GF-D8 (cell line): ENCODE results near the gene TMEM52B.
"Not testable (repeated sequence)": the region's sequence is repeated elsewhere in the genome, so short reads cannot be mapped to it uniquely, and the experiment has no call there.

Source experiments
- DNase-seq: peaks from one replicate; lab custom pipeline; 2025; lab: John Stamatoyannopoulos, UW

The TMEM52B gene

DNA sequence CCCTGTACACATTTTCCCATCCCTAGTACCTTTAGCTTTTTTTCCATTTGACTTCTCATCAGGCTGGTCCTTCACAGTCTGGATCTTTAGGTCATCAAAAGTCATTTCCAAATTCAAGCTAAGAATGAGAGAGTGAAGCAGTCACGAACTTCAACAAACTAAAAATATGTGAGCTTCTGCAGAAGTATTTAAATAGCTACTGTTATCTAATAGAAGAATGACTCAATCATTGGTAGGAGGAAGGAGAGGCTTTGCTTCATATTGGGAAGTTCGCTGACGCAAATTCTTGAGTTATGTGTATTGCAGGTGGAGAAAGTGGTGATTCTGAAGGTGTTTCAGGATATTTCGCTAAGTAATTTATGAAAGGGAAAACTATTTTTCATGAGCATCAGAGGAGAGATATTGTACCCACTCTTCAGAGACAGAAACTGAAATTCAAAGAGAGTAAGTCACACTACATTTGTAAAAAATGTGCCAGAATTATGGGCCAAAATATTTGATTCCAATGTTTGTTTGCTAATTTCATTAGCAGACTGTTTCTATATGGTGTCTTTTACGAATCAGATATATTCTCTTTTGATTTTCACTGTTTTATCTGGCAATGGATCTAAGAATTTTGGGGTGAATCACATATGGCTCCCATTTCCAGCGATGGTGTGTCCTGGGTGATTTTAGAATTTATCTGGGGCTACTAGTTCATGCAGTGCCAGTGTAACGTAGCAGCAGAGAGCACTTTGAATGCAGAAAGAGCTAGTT is 6.7 kb upstream of the TMEM52B start, which contains the start of gene OLR1:
OLR1 (minus strand) TSS at position 160 of the 756 bp plus-strand sequence; CDS start at position 105, 55 bp downstream.
- no peak for DNase-seq

DNA sequence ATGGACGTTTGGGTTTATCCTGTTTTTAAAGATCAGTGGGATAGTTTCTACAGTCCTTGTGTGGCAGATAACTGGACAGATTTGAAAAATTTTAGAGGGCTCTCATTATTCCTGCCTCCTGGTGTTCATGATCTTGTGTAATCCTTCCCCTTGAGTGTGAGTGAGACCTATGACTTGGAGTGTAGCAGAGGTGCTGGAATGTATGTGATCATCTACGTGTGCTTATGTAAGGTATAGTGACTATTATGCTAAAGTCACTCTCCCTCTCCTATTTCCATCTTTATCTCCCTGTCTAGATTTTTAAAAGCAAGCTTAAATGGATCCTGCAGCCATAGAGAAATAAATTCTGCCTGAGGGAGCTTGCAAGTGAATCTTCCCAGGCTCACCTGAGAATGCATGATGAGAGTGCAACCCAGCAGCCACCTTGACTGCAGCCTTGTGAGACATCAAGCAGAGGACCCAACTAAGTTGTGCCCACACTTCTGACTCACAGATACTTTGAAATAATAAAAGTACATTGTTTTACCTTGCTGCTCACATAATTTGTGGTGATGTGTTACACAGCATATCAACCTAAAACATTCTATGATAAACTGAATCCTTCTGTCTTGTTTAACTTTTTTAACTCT is 3.7 kb upstream of the TMEM52B start:
- DNase-seq = no peak

DNA sequence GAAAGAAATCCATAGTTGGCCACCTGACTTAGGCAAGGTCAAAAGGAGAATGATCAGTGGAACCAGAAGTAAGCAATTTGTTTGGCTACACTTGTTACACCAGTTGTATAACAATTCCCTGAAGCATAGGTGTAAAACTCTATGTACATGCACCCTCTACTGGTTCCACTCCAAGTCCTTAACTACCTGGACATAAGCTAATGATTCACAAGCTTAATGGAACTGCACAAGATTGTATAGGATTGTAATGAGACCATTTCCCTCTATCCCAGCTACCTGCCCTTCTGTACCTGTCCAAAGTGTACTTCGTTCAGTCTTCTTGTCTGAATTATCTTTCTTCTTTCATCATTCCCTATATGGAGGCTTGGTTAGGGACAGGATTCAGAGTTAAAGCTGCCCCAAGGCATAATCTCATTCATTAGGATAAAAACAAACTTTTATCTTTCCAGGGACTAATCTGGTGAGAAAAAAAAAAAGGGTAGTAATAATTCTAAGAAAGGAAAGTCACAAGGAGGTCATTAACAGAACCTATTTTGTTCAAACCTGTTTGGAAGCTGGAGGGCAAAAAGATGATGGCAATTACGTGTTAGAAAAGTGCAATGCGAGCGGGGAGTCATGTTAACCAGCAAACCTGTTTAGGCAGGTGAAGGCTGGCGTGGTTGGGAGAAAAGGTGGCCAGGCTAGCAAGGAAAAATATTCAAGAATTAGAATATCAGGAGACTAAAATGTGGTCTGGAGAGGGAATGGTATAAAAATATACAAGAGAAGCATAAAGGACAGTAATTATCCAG is 2.8 kb upstream of the TMEM52B start:
- no peak for DNase-seq

DNA sequence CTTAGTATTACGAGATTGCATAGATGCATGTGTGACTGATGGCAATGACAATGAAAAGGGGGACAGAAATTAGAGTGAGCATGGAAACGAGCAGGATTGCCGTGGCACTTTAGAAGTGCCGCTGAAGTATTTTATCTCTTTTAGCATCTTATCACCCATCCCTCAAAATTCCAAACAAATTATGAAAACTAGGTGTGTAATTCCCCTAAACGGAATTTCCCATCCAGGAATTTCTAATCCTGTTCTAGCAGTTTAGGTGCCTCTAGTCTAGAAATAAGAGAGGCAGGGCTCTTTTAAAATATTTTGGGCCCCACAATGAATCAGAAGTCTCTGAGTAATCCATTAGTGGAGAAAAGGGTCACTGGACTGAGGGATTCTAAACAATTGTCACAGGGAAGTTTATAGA is 947 bp downstream of the TMEM52B start:
- DNase-seq = no peak

DNA sequence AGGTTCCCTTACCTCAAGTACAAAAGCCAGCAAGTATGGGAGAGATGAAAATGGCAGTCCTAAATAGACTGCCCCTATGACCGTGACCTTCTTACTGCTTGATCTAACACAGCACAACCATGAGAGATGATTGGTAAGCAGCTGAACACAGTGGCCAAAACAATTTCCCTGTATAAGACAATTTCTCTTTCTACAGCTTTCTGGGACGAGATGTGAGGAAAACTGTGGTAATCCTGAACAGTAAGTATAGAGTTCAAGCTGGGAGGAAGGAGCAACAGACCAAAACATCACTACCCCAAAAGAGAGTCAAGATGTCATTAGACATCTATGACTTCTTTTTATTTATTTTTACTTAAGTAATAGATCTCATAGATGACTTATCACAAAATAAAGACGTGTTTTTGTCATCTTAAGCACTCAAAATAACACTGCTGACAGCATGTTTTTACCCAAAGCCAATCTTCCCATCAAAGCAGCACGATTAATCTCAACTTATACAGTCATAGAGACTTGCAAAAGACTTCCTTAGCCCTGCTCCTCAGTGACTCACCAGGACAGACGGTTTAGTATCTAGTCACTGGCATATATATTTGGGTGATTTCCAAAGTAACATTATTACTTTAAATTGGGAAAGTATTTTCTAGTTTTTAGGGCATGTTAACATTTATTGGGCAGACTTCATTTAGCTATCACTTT is 3.7 kb downstream of the TMEM52B start:
- DNase-seq = no peak

DNA sequence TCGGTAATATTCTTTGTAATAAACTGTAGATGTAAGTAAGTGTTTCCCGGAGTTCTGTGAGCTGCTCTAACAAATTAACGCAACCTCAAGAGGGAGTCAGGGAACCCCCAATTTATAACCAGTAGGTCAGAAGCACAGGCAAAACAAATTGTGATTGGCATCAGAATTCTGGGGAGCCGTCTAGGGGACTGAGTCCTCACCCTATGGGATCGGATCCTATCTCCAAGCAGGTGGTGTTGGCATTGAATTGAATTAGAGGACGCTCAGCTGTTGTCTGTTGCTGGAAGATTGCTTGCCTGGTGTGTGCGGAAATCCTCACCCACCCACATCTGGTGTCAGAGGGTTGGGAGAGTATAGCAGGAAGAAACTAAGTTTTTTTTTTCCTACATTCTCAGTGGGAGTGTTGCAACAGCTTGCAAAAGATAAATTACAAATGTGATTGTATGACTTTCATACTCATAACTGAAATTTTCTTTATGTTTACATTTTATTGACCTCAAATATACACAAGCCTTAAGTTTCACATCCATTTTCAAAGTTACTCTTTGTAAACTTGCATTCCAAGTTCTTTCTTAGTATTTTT is 5.5 kb downstream of the TMEM52B start:
- peak; percentile 3 for DNase-seq

DNA sequence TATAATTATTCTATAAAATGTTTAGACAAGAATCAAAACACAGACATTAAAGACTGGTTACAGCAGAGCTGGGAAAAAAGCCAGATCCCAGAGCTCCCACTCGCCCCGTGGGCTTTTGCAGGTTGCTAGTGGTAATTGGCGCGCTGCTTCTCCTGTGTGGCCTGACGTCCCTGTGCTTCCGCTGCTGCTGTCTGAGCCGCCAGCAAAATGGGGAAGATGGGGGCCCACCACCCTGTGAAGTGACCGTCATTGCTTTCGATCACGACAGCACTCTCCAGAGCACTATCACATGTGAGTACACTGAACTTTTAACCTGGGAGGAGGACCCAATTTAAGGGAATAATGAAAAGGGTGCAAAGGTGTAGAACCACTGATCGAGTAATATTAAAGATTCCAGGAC is 7.5 kb downstream of the TMEM52B start:
- DNase-seq = no peak

DNA sequence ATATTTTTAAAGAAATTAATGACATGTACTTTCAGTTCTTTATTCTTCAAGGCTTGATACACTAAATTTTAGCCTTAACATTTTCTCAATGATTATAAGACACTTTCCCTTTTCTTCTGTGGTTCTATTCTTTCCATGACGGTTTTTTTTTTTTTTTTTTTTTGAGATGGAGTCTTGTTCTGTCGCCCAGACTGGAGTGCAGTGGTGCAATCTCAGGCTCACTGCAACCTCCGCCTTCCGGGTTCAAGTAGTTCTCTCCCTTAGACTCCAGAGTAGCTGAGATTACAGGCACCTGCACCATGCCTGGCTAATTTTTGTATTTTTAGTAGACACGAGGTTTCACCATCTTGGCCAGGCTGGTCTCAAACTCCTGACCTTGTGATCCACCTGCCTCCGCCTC is 8.1 kb downstream of the TMEM52B start:
- not testable (repeated sequence) for DNase-seq

DNA sequence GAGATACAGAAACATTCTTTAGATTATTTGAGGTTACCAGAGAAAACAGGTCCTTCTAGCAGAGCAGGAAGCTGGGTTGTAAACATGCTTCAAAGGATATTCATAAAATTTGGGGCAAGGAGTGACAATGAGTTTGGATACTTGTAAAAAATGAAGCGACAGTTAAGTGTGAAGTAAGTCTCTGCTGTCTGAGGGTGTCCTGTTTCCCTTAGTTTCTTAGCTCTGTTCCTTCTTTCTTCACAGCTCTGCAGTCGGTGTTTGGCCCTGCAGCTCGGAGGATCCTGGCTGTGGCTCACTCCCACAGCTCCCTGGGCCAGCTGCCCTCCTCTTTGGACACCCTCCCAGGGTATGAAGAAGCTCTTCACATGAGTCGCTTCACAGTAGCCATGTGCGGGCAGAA is 10.8 kb downstream of the TMEM52B start:
- no peak for DNase-seq

DNA sequence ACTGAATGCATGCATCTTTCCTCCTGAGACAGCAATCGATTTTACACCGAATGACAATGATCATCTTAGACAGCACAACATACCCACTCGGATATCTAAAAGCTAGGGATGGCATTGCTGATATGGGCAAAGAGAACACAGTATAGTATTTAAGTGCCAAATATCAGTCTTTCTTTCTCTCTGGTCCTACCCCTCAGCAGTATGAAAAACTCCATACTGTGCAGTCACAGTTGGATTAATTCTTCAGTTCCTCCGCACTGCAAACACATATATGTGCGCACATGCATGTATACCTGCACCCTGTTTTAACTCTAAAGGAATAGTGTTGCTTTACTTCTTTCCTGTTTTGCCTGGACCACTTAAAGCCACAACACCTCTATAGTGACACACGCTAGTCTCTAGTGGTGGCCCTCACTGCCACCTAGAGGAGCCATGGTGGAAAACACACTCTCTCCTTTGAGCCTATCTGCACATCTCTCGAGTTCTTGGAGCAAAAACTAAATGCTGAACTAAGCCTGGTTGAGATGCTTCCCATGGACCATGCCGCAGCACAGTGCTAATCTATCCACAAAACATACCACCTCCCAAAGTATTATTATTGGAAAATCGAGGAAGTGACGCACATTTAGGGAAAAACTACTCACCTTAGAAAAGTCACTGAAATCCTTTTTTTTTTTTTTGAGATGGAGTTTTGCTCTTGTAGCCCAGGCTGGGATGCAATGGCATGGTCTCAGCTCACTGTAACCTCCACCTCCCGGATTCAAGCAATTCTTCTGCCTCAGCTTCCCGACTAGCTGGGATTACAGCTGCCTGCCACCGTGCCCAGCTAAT is 11.9 kb downstream of the TMEM52B start:
- no peak for DNase-seq

DNA sequence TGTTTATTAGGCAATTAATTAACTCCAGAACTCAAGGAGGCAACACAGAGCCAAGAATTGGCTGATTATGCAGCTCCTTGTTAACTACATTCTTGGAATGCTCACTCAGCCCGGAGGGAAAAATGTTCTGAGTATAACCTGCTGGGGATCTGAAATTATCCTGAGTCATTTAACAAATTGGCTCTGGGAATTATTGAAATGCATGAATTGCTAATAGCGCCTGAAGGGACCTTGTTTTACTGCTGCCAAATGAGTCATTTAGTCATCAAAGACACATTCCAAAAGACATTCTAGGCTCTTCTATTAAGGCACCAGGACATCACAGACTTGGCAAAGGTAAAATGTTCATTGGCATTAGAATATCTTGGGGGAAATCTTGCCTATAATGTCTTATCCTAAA is 13.0 kb downstream of the TMEM52B start:
- DNase-seq = no peak

DNA sequence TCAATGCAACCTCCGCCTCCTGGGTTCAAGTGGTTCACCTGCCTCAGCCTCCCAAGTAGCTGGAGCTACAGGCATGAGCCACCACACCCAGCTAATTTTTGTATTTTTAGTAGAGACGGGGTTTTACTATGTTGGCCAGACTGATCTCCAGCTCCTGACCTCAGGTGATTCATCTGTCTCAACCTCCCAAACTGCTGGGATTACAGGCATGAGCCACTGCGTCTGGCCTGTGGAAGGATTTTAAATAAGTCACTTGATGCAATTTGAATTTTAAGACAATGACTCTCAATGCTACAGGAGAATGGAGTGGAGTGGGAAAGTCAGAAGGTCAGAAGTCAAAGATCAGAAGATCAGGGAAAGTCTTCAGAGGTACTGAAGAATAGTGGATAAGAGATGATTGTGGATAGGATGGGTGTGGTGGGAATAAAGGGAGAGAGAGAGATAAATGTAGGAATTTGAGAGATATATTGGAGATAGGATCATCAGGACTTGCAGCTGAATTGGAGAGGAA is 15.4 kb downstream of the TMEM52B start:
- DNase-seq = no peak

DNA sequence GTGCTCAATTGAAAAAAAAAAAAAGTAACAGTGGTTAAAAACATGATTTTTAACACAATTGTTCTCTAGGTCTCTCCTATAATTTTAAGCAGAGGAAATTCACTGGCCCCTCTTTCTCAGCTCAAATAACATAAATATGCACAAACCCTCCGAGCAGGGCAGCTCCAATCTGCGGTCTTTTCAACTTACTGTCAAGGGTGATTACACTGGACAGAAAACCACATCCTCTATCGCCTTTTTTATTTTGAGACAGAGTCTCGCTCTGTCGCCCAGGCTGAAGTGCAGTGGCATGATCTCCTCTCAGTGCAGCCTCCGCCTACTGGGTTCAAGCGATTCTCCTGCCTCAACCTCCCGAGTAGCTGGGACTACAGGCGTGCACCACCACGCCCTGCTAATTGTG is 17.4 kb downstream of the TMEM52B start:
- peak; percentile 0 for DNase-seq

DNA sequence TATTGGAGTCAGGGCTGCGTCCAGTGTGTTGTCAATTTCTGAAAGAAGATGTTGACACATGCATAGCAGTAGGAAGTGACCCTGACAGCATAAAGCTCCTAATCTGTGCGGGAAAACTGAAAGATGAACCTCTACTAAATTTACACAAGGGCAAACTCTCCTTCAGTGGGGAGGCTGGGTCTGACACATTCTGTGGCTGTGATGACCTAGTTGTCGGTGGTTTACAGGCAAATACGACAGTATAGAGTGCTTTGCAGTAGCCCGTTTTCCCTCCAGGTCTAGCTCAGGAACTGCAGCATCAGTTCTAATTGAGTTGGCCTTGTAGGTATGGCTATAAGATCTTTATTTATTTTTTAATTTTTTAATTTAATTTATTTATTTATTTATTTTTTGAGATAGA is 19.0 kb downstream of the TMEM52B start:
- no peak for DNase-seq

DNA sequence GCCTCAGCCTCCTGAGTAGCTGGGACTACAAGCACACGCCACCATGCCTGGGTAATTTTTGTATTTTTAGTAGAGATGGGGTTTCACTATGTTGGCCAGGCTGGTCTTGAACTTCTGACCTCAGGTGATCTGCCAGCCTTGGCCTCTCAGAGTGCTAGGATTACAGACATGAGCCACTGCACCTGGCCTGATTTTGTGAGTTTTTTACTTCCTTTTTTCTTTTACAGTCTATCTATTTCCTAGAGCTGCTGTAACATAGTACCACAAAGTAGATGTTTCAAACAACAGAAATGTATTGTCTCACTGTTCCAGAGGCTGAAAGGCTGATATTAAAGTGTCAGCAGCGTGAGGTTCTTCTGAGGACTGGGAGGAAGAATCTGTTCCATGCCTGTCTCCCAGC is 25.7 kb downstream of the TMEM52B start:
- not testable (repeated sequence) for DNase-seq

DNA sequence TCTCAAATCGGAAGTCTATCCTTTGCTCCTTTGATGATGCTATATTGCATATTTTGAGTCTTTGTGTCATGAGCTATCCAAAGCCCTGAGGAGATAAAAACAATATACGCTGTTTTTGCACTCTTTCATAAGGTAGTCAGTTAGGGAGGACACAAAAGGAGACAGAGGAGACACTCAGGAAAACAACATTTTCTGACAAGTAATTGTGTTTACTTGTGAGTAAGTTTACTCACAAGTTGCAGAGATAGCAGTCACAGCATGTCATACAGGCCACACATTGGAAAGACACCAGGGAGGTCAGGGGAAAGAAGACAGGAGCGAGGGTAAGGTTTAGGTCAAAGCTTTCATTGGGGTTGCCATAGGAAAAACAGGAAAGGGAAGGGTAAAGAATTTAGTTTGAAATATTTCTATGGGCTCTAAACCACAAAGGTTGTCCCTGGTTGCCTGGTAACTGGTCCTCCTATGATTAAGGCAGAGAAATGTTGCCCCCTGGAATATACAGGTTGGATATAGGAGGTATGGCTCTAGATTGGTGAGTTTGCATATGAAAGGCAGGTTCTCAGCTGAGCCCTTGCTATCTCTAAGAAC is 26.5 kb downstream of the TMEM52B start:
- DNase-seq = no peak

DNA sequence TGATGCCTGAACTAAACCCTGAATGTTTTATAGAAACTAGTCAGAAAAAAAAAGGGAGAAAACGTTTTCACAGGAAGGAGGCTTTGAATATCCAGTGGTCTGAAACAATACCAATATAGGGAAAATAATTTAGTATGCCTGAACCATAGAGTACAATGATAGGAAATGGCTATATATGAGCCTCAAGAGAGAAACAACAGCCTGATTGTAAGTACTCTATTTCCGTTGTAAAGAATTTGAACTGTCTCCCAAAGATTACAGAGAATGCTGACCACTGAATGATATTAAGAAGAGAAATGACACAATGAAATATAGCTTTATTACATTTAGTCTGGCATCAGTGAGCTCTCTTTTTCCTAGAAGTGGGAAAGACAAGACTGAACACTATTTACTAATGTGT is 28.3 kb downstream of the TMEM52B start:
- DNase-seq = no peak

DNA sequence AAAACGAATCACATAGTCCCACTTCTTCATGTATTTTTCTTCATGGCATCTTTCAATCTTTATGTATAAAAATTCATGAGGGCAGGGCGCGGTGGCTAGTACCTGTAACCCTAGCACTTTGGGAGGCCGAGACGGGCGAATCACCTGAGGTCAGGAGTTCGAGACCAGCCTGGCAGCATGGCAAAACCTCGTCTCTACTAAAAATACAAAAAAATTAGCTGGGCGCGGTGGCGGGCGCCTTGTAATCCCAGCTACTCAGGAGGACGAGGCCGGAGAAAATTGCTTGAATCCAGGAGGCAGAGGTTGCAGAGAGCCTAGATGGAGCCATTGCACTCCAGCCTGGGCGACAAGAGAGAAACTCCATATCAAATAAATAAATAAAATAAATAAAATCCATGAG is 31.4 kb downstream of the TMEM52B start:
- DNase-seq = no peak

DNA sequence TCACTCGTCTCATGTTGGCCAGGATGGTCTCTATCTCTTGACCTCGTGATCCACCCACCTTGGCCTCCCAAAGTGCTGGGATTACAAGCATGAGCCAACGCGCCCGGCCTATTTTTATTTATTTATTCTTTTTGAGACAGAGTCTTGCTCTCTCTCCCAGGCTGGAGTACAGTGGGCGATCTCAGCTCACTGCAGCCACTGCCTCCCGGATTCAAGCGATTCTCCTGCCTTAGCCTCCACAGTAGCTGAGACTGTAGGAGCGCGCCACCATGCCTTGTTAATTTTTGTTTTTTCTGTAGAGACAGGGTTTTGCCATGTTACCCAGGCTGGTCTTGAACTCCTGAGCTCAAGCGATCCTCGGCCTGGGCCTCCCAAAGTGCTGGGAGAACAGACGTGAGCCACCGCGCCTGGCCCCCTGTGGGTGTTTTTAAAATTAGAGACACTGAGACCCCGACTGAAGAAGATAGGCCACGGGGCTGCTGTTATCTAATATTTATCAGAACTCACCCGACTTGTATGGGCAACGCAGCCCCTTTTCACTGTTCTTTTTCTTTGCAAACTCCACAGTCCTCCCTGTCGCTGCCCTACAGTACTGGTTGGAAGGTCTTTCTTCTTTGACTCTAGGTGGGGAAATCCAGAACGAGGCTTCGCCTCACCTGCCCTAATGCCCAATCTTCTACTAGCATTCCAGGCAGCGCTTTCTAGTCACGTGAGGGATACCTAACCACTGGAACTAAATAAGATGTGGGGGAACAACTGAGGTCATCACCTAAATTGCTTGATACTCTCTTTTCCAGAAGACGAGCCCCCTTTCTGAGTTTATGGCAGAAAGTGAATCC is 32.5 kb downstream of the TMEM52B start:
- DNase-seq = no peak
